ENCODE results near the gene RCVRN.

Gene RCVRN

DNA sequence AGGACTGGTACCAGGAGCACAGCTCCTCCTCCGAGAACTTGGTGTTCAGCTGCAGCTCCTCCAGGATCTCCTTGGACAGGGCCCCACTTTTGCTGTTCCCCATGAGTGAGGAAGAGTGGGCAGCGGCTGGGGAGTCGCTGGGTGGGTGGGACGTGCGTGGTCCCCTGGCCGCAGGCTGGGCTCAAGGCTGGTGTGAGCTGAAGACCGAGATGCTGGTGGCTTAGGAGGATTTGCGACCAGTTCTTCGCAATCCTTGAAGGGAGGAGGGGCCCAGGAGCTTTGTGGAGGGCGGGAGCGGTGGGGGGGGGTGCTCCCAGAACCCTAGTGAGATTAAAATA is at the start of gene RCVRN:
TSS of gene RCVRN (minus strand) at position 194 of the 338 bp plus-strand sequence. CDS start at position 103, 91 bp downstream.
- DNase-seq (ENCODE audit: low read depth): no peak

DNA sequence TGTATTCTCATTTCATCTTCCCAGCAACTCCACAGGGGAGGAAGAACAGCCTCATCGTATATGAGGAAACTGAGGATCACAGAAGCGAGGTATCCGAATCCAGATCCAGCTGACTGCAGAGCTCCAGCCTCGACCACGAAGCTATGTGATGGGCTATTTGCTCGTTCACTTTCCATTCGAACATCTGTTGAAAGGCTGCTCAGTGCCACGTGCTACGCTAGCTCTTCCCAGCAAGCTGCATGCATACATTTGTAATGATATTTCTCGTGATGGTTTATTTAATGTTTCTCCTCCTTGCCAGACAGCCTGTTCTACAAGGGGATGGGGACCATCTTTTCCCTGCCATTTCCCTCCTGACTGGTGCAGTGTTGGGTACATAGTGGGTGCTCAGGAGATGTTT is 48.4 kb upstream of the RCVRN start:
- no peak for DNase-seq (ENCODE audit: low read depth)

DNA sequence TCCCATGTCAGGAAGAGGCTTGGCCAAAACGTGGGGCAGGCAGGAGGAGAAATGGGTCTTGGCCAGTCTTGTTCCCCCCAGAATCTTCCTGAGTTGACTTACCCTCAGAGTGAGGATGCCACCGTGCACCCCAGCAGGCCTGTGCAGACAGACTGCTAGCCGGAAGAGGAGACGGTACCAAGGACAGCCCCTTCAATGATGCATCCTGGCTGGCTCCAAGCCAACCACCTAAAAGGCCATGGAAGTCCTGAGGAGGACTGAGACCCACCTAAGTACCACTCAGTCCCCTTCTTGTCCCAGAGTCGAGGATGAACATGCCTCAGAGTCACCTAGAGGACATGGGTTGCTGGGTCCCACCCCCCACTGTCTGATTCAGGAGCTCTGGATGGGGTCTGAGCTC is 46.7 kb upstream of the RCVRN start:
- DNase-seq (ENCODE audit: low read depth): no peak

DNA sequence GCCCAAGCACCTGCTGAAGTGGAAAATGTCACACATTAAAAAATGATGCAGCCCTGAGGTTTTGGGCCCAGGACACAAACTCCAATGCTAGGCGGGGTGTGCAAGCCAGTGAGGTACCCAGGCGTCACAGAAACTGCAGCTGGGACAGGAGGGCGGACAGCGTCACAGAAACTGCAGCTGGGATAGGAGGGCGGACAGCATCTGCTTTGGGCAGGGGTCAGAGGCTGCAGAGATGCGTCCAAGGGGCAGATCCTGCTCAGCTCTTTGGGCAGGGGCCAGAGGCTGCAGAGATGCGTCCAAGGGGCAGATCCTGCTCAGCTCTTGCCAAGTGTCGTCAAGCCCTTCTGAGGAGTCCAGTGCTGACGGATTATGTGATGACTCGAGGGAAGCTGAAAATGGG is 43.9 kb upstream of the RCVRN start:
- no peak for DNase-seq (ENCODE audit: low read depth)

DNA sequence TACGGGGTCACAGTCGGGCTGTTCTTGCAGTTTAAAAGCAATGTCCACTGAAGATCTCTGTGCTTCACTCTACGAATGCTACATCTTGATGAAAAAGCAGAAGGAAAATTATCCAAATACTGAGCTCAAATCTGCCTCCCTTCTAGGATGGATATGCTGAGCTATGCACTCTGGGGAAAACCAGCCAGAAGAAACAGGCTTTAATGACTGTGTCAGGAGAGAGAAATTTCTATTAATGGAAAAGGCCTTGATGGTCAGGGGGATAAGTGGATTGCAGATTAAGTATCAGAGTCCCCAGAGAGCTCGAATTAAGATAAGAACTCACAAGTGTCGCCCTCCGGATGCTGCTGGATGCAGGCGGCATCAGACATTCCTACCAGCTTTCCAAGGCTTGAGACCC is 39.6 kb upstream of the RCVRN start:
- no peak for DNase-seq (ENCODE audit: low read depth)

DNA sequence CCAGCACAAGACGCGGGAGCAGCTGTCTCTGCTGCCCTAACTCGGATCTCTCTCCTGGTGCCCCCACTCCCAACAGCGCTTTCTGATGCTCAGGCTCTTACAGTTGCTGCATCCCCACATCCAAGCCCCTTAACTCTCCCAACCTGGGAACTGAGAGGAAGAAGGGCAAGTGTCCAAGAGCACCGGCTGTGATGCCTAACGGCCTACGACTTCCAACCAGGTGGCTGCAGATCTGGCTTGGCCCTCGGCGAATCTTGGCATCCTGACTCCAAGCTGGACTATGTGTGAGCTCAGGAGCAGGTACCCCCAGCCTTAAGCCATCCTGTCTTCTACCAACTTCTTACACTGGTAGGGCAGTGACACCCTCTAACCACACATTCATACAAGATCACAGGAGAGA is 38.3 kb upstream of the RCVRN start:
- DNase-seq (ENCODE audit: low read depth): no peak

DNA sequence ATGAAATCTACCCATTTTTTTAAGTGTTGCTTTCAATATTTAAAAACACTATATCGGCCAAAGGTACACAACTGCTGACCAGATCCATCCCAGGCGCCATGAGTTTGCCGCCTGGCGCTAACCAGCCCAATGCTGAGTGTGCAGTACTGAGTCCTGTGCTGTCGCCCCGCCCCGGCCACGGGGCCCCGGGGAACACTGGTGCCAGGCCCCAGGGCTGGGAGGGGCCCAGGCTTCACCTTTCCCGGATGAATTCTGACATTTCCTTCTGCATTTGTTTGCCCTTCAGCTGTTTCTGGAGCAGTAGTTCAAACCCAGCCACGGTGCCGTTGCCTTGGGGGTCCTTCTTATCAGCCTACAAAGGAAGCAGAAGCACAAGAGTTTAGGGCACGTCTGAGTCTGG is 37.8 kb upstream of the RCVRN start:
- DNase-seq (ENCODE audit: low read depth): no peak

DNA sequence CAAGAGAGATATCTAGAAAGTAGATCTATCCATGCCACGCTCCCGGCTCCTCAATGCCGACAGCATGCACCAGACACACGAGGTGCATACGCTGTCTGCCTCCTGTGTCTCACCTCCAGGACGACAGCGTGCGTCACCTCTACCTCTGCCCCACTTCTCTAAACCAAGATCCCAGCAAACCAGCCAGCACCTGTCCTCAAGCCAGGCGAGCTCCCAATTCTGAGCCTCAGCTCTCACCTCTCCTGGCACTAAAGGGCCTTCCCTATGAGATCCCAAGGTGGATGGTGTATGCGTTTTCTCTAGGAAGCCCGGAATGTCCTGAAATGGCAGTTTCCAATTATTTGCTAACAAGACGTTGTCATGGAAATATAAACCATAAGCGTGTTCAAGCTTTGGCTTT is 36.2 kb upstream of the RCVRN start:
- no peak for DNase-seq (ENCODE audit: low read depth)

DNA sequence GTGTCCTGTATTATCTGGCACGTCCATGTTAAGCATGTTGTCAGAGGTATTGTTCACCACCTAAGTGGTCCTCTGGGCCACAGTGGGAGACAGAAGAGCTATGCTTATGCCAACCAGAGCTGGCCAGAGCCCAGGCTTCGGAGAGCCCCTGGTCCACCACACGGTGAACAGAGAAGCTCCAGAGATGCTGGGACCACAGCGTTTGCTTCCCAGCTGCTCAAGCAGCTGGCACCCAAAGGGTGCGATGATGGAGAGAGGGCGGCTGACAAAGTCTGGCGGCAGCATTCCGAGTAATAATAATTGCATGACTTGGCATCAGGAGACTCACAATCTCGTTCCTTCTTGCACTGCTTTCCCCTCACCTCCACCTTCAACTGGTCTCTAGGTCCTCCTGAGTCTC is 35.8 kb upstream of the RCVRN start:
- DNase-seq (ENCODE audit: low read depth): no peak

DNA sequence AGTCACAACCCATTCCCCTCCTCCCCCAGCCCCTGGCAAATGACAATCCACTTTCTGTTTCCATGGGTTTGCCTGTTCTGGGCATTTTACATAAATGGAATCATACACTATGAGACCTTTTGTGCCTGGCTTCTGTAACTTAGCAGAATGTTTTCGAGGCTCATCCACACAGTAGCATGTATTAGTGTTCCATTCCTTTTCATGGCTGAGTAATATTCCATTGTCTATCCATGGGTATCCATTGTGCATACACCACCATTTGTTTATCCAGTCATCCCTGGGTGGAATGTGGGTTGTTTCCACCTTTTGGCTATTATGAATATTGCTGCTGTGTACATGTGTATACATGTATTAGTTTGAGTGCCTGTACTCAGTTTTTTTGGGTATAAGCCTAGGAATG is 33.7 kb upstream of the RCVRN start:
- no peak for DNase-seq (ENCODE audit: low read depth)

DNA sequence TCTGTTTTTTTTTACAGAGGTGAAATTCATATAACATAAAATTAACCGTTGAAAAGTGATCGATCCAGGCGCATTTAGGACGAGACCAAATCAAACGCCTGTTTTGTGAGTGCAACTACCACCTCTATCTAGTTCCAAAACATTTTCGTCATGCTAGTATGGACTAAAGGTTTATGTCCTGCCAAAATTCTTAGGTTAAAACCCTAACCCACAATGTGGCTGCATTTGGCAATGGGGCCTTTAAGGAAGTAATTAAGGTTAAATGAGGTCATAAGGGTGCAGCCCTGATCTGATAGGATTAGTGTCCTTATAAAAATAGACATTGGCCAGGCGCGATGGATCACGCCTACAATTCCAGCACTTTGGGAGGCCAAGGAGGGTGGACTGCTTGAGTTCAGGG is 32.8 kb upstream of the RCVRN start:
- DNase-seq (ENCODE audit: low read depth): no peak

DNA sequence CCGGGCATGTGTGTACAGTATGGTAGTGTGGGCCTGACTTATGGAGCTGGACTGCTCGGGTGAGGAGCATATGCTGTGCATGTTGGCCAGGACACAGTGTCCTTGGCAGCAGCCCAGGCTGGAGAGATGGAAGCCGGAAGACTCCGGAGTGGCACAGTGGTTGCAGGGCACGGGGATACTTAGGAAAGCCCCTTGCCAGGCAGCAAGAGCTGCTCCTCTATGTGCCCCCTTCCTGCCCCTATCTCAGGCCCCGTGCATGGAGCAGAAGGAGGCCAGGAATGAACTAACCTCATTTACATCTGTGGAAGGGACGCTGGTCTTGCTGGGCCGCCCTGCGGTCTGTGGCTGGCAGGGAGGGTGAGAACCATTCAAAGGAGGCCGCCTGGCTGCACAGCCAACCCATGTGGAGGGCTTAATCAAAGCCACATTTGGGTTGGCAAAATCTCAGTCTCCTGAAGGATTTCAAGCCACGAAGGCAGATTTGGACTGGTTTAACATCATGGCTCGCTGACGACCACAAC is 32.2 kb upstream of the RCVRN start:
- DNase-seq (ENCODE audit: low read depth): no peak

DNA sequence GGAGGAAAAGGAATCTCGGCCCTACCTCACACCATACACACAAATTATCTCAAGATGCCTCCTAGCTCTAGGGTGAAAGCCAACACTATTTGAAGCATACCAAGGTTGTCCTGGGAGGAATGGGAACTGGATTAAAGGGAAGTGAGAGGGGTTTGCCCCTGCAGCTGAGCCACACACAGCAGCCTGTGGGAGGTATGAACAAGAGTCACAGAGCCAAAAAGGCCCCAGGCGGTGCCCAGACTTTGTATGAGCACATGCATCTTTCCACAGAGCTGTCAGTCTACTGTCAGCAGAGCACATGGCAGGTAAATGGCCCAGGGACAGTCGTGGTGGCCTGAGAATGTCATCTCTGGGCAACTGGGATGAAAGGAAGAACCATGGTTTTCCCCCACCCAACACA is 31.0 kb upstream of the RCVRN start:
- no peak for DNase-seq (ENCODE audit: low read depth)

DNA sequence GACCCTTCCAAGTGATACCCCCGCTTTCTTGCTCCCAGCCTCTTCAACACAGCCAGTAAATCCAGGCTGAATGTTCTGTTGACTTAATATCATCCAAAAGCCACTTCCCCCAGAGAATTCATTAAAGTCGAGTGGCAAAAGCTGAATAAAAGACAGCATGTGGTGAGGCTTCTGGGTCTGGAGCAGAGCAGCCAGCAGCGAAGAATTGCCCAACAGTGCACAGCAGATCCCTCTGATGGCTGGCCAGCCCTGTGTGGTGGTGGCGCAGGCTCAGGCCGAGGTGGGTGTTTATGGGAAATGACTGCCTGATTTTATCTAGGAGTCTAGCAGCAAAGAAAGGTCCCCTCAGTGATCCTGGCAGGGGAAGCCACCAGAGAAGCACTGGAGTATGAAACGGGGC is 30.3 kb upstream of the RCVRN start:
- DNase-seq (ENCODE audit: low read depth): no peak

DNA sequence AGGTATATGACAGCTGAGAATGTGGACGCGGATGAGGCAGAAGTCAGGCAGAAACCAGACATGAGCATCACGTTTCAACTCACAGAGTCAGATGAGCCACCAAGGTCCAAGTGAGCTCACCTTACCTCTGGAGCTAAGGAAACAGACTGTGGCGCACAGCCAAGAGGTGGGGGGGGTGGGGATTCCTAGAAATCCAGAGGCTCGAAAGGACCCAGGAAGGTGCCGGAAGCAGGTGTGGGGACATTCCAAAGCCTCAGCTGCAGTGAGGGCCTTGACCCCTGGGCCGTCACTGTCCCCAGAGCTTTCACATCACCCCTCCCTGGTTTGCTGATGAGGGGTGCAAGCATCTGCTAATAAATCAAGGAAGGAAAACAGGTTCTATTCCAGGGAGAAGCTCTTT is 29.3 kb upstream of the RCVRN start:
- DNase-seq (ENCODE audit: low read depth): no peak

DNA sequence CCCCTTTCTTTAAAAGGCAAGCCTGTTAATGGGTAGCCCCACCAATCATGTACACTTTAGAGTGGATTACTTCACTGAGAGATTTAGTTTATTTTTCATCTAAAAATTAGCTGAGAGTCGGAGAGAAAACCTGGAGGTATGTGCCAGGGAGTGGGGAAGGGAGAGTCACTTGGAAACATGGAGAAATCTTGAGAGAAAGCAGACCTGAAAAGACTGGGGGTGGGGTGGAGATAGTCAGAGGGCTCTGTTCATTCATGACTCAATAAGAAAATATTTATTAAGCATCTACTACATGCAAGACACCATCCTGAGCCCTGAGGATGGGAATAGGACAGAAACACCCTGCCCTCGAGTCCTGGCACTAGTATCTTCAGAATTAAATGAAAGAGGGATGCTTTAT is 27.4 kb upstream of the RCVRN start:
- no peak for DNase-seq (ENCODE audit: low read depth)

DNA sequence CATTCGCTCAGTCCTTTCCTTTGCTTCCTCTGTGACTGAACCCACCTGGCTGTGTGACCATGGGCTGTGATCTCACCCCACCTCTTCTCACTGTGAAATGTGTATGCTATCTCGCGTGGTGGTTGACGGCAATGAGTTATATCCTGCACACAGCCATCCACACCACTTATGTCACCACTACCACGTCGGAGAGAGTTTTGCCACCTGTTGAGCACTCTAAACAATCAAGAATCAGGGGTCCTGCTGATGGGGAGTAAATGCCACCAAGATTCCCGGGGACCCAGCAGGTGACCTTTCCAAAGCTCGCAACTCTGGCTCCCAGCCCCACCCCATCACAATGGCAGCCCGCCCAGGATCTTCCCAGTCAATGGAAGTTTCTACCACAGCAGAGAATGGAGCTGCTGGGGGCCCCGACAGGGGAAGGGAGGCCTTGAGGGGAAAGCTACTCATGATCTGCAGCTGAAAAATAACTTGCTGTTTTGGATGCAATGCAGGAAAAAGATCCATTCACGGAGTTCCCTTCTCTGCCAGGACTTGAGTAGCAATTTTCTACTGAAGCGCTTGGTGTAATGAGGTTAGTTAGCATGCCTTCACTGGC is 26.2 kb upstream of the RCVRN start:
- no peak for DNase-seq (ENCODE audit: low read depth)

DNA sequence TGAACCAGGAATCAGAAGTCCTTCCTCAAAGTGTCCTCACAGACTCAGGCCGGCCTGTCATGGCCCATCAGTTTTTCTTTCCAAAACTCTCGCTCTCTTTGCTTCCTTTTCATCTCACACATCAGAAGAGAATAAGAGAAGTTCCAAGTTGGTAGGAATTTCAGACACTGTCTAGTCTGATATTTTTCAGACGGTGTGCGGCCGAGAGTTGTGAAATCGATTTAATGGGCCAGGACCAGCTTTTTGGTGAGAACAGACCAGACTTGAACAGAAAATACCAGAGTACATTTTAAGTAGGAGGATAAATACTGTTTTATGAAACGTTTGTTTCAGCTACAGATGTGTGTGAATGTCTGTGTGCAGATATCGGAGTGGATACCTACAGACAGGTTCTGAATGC is 24.8 kb upstream of the RCVRN start:
- DNase-seq (ENCODE audit: low read depth): no peak

DNA sequence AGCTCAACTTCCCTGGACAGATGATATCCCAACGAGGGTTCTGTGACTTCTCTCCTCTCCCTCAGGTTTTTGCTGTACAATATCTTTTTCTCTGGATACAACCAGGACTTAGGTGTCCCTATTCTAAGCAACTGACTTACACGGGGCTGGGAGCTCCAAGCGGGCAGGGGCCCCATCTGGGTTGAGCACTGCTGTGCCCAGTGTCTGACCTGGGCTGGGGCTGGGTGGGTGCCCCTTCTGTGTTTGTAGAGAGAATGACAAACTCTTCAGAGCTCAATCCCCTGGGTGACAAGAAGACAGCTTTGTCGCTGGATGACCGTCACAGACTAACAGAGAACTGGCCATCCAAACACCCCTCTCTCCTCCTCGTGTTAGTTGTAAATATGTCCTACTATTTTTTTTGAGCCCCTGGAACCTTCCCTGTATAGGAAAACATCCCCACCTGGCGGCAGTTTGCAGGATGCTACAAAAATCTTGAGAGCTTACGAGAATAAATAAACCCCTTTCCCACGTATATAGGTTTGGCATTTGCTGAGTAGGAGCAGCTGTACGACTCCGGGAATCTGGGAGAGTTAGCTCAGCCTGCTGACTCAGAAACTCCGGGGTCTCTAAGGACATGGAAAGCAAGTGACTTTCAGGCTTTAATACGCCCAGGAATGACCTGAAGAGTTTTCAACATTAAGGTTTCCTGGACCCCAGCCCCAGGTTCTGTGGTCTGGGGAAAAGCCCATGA is 23.7 kb upstream of the RCVRN start:
- DNase-seq (ENCODE audit: low read depth): no peak

DNA sequence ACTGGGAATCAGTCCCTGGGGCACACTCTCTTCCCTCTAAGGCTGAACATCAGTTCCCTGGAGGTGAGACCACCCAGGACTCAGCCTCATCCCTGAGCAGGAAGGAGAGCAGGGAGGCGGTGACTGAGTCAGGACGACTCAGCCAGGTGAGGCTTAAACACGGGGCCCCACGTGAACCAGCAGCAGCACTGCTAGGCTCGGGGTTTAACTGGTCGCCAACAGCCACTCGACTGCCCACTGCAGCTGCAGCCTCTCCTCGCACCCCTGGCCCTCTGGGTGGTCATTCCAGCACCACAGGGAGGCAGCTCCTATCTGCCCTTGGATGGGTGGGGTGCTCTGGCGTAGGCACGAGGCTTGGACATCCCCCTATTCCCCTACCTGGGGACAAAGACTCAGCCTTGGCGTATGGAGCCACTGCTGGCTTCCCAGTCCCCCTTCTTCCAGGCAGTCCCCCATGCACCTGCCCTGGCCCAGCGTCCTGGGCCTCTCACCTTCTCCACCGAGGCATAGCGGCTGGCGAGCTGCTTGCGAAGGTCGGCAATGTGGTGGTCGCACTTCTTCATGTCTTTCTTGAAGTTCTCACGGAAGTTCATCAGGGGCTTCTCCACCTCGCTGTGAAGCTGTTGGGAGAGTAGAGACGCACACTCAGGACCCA is 21.2 kb upstream of the RCVRN start:
- no peak for DNase-seq (ENCODE audit: low read depth)

DNA sequence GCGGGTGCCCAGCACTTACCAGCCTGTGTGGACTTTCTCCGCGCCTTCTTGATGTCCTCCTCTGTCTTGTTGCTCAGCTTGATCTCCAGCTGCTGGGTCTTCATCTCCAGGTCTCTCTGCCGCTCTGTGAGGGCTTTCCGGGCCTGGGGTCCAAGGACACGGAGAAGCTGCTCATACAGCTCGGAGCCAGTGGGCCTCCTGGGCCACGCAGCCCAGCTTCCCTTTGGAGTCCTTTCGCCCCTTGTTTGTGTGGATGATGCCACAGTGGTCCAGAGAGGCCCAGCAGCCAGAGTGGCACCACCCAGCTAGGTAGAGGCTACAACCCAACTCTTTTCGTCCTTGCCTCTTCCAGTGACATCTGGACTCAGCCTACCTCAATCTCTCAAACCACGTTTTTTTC is 20.4 kb upstream of the RCVRN start:
- no peak for DNase-seq (ENCODE audit: low read depth)

DNA sequence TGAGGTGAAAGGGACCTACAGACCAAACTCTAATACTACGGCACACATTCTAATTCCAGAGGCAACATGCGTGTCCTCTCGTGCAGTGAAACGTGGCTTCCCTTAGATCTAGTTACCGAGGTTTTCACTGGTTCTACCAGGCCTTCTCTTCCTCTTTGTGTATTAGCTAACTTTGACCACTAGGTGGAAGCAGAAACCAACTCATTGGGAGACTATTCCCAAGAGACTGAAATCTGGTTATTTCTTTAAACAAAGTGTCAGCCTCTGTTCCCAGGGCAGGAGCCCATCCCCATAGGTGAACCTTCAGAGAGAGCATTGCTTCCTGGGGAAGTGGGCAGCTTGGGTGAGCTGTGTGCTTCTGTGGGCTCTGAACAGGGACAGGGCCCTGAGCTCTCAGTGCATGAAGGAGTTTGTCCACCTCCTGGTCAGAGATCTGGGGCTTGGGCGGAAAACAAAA is 19.7 kb upstream of the RCVRN start:
- no peak for DNase-seq (ENCODE audit: low read depth)

DNA sequence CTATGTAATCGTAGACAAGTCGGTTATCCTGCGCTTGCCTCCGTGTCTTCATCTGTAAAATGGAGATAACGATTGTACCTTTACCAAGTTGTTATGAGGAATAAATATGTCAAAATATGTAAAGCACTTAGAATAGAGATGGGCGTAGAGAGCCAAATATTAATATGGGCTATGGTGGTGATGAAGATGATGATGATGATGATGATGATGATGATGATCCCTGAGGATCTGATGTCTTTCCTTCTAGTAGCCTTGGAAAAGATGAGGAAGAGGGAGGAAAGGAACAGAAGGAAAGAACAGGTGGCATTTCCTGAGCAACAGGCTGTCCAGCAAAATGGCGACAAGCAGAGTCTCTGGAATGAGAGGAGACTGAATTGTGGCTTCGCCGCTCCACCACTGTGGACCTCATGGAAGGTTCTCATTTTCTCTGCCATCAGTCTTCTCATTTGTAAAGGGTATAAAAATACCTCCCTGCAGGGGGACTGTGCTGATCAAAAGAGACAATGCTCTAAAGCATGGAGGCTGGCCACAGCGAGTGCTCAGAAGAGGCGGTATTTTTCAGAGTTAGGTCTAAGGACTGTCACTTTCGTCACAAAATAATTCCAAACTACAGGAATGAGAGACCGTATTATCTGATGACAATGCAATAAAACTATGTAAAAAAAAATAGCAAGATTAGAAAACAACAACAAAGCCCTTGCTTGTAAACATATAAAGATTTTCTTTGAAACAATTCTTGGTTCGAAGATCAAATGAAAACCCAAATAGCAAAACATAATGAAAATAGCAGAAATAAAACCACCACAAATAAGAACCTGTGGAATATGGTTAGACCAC is 17.2 kb upstream of the RCVRN start:
- no peak for DNase-seq (ENCODE audit: low read depth)
